Stimulated activated naive CD4-positive, alpha-beta T cell (primary cell): ENCODE results near the gene WDR47.
"Not testable (repeated sequence)": the region's sequence is repeated elsewhere in the genome, so short reads cannot be mapped to it uniquely, and the experiment has no call there.

ENCODE experiments used
- DNase-seq, 6 experiments: peaks; one replicate each; lab custom pipeline; 2025; lab: John Stamatoyannopoulos, UW

The WDR47 gene

DNA sequence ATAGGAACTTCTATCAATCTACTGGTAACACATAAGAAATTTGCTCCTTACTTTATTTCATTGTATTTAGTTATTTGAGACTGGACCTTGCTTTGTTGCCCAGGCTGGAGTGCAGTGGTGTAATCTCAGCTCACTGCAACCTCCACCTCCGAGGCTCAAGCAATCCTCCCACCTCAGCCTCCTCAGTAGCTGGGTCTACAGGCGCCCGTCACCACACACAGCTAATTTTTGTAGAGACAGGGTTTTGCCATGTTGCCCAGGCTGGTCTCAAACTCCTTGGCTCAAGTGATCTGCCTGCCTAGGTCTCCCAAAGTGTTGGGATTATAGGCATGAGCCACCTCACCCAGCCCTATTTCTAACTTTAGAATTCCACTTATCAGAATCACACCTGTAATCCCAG lies 10.2 kb upstream of the WDR47 start:
- not testable (repeated sequence) for DNase-seq

DNA sequence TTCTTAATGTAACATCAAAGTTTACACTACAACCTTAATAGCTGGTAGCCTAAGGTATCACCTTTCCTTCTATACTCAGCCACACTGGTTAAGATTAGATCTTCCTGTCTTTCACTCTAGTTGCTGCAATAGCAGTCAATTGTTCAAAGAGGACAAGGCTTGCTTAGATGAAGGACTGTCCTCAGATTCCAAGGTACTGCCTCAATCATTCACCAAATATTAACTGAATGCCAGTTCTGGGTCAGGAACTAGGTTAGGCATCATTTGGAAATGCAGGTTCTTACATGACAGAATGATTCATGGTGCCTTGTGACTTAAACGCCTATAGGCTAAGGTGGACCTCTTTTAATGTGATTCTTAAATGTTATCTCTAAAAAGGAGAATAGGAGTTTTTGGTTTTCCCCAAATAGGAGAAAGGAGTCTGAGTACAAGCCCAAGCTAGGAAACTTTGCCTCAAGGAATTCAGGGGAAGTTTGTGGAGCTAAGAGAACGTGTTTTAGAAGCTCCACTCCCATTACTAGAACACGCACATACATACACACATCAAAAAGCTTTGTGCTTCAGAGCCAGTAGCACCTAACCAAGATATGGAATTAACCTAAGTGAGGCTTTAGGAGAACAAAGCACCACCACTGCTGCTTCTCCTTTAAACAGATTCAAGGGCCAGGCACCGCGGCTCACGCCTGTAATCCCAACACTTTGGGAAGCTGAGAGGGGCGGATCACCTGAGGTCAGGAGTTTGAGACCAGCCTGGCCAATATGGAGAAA lies 8.5 kb upstream of the WDR47 start:
- no peak for DNase-seq

DNA sequence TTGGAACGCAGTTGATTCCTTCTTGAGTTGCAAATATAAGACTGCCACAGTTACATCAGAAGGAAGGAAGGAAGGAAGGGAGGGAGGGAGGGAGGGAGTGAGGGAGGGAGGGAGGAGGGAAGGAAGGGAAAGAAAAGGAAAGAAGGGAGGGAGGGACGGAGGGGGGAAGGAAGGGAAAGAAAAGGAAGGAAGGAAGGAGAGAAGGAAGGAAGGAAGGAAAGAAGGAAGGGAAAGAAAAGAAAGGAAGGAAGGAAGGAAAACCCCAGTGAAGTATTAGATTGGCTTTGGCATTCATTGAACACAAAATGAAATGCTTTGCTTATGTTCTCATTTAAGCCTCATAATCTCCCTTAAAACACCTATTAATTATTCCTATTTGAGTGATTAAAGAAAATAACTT lies 6.4 kb upstream of the WDR47 start:
- no peak for DNase-seq

DNA sequence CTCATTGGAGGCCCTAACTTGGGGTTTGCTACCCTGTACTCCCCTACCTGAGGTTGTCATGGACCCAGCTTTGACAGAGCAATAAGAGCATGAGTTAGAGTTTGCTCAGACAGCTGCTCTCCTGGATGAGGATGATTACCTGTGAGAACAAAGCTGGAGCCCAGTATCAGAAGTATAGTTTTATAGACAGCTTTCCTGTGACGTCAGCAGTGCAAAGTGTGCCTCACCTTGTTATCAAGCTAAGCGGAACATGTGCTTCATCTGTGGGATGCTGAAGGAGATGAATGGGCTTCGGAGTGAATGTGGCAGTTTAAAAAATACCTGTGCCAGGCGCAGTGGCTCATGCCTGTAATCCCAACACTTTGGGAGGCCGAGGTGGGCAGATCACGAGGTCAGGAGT lies 5.4 kb upstream of the WDR47 start:
- DNase-seq: no peak

DNA sequence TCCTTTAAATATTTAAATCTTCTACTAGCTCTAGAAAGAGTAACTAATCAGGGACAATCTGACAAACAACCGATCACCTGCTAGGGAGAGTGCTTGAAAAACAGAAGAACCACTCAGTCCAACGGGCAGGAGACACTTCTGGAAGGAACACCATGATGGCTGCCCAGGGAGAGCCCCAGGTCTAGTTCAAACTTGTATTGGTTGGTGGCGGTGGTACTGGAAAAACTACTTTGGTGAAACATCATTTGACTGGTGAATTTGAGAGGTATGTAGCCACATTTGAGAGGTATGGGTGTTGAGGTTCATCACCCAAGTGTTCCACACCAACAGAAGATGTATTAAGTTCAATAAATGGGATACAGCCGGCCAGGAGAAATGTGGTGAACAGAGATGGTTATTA lies 4.8 kb upstream of the WDR47 start:
- DNase-seq: no peak

DNA sequence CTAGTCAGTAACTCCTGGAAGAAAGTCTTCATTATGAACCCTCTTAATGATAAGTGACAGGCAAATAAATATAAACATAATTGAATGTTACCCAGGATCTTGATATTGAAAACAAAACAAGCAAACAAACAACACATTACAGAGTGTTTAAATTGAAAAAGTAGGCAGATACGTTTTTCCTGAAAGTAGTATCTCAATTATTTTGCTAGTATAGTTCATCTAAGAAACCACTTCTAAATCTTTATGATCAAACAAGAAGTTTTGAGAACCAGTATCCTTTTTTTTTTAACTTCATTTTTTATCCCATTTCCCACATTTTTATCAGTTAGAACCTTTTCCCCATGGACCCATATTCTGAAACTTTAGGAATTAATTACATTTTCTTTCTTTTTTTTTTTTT lies 3.7 kb upstream of the WDR47 start:
- no peak for DNase-seq

DNA sequence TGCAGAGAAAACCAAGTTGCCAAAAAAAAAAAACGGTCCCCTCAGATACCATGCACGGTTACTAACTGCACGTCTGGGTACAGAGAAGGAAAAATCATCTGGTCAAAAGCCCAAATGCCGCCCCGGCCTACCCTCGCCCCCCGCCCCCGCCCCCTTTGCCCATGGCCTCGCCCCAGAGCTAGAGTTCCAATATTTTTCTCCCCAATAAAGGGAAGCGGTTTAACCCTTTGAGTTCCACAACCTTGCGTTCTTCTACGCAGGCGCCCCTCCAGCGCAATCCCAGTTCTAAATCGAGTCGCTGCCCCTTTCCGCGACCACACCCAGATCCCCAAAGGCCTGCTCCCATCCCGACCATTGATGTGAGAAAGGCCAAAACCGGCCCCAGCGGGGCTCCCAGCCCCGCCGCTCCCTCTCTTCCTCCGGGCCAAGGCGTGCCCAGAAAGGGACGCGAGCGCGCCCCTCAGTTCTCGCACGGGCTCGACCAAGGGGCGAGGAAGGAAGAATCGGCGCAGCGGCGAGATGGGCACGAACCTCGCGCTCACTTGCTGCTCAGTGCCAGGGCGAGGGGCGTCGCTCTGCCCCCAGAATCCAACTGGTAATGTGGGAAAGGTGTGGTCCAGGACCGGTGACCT lies 797 bp downstream of the WDR47 start:
- DNase-seq: peak in 2 of 6 experiments; percentile 18 to 27

DNA sequence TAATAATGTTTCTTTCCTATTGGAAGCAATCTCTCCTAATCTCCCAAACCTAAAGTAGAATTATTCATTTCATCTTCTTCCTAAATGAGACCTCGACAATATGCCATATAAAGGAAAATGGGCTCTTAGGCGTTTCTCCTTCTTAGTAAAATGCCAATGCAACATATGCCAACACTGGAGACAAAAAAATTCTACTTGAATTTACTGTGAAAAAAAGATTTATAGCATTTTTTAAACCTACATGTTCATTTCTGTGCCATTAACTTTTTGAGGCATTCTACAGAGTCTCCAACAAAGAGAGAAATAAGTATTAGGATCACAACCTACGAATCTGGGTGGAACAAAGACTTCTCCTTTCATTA lies 1.3 kb downstream of the WDR47 start:
- no peak for DNase-seq

DNA sequence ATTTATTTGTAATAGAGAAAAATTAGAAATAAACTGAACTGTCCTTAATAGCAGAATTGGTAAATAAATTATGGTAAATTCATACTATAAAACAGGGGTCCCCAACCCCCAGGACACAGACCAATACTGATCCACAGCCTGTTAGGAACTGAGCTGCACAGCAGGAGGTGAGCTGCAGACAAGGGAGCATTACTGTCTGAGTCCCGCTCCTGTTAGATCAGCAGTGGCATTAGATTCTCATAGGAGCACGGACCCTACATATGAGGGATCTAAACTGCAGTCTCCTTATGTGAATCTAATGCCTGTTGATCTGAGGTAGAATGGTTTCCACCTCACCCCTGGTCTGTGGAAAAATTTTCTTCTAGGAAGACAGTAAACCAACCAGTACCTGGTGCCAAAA lies 7.5 kb downstream of the WDR47 start:
- no peak for DNase-seq

DNA sequence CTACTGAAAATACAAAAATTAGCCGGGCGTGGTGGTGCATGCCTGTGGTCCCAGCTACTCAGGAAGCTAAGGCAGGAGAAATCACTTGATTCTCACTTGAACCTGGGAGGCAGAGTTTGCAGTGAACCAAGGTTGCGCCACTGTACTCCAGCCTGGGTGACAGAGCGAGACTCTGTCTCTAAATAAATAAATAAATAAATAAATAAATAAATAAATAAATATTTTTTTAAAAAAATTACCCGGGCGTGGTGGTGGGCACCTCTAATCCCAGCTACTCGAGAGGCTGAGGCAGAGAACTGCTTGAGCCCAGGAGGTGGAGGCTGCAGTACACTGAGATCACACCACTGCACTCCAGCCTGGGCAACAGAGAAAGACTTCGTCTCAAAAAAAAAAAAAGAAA lies 12.4 kb downstream of the WDR47 start:
- not testable (repeated sequence) for DNase-seq

DNA sequence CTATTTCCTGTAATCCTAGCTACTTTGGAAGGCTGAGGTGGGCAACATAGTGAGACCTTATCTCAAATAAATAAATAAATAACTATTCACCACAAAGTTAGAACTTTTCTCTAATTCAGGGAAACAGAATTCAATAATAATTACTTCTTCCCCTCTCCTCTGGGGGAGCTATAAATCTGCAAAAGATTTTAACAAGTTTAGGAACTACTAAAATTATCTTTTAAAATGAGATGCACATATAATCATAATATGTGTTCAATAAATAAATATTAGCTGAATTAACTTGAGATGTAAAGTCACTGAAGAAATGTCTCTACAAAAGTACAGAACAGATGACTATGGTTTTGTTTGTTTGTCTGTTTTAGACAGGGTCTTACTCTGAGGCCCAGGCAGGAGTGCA lies 14.1 kb downstream of the WDR47 start:
- peak in 1 of 6 experiments; percentile 4 for DNase-seq

DNA sequence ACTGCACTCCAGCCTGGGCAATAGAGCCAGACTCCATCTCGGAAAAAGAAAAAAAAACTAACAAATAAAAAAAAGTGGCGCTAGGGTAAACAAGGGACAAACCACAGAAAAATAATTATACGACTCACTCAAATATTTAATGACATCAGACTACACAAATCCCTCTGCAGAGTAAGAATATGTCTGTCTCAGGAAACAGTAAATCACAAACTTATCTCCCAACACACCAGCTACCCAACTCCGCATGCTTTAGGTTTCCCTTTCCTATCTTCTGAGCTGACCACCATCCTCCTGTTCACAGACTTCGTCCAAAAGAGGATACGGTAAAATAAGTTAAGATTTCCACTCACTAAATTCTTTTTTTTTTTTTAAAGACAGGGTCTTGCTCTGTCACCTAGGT lies 16.2 kb downstream of the WDR47 start:
- DNase-seq: no peak

DNA sequence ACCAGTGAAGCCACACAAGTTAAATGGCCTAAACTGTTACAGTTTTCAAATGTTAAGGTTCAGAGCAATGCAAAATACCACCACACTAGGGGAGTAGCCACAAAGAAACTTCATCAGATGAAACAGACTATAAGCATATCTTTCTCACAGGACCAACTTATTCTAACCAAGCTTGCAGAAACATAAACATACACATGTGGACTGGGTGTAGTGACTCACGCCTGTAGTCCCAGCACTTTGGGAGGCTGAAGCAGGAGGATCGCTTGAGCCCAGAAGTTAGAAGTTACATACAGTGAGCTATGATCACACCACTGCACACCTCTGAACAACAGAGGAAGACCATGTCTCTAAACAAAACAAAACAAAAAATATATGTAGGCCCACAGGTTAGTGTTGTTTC lies 17.3 kb downstream of the WDR47 start:
- no peak for DNase-seq

DNA sequence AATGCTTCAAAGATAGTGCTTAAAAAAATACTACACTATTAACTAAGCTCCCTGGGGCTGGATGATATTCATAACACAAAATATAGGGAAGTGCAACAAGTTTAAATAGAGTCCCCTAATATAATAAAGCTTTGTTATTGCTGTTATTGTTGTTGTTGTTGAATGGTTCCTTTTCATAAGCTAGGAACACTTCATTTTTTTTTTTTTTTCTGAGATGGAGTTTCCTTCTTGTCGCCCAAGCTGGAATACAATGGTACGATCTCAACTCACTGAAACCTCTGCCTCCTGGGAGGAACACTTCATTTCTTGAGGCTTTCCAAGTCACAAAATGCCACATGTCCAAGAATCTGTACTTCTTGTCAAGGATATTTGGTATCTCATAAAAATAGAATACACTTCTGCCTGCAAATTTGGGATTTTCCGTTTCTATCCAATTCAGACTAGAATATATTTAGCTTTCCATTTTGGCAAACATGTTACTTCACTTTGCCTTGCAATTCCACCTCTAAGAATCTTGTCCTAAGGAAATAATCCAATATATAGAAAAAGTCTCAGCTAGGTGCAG lies 21.1 kb downstream of the WDR47 start:
- DNase-seq: no peak

DNA sequence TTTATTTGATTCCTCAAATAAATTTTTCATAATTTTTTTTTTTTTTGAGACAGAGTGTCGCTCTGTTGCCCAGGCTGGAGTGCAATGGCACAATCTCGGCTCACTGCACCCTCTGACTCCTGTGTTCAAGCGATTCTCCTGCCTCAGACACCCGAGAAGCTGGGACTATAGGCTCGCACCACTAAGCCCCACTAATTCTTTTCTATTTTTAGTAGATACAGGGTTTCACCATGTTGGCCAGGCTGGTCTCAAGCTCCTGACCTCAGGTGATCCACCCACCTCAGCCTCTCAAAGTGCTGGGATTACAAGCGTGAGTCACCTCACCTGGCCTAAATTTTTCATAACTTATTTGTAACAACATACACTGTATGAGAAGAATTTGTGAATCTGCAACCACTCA lies 24.2 kb downstream of the WDR47 start:
- DNase-seq: not testable (repeated sequence)

DNA sequence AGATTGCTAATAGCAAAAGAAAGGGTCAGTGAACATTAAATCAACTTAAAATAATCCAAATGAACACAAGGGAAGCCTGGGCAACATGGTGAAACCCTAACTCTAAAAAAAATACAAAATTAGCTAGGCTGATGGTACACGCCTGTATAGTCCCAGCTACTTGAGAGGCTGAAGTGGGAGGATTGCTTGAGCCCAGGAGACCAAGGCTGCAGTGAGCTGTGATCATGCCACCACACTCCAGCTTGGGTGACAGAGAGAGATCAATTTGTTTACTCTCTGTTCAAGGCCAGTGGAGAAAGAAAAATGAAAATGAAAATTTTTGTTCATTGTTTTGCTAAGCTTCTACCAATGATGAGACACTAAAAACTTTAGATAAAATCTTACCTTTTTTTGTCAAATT lies 24.8 kb downstream of the WDR47 start:
- DNase-seq: no peak

DNA sequence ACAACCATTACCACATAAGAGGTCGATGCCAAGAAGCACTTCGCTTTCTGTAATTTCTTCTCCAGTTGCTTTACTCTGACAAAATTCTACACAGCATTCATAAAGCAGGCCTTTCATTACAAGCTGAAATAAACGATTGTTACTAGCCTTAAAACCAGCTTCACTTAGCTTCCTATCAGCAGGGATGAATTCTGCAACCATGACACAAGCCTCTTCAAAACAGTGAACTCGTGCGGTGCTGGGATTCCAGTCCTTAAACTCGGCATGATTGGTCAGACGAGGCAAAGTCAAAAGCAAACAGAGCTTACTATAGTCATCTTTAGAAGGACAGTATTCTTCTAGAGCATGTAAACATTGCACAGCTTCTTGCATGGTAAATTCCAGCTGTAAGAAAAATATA lies 30.6 kb downstream of the WDR47 start:
- no peak for DNase-seq

DNA sequence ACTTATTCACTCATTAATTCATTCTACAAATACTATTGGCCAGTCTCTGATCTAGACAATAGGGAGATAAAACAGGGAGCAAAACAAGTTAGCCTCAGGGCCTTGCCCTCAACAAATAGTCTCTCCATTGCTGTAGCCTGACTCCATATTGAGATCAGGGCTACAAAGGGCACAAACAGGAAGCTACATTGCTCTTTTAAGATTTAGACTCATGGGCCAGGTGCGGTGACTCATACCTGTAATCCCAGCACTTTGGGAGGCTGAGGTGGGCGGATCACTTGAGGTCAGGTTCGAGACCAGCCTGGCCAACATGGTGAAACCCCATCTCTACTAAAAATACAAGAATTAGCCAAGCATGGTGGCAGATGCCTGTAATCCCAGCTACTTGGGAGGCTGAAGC lies 45.3 kb downstream of the WDR47 start:
- DNase-seq: not testable (repeated sequence)

DNA sequence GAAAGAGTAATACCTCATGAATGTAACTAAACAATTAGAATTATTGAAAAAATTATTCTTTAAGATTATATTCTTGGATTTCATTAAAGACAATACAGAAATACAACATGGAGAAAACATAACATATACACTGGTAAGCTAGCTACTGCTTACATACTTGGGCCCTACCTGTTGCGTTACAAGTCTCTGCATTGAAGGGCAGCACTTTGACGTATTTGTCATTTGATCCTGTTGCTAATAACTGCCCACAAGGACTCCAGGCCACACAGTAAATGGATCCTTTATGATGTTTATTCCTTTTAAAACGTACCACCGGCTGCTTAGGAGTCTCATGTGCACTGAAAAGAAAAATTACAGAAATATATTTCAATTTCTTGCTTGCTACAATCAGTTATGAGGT lies 58.8 kb downstream of the WDR47 start:
- no peak for DNase-seq

DNA sequence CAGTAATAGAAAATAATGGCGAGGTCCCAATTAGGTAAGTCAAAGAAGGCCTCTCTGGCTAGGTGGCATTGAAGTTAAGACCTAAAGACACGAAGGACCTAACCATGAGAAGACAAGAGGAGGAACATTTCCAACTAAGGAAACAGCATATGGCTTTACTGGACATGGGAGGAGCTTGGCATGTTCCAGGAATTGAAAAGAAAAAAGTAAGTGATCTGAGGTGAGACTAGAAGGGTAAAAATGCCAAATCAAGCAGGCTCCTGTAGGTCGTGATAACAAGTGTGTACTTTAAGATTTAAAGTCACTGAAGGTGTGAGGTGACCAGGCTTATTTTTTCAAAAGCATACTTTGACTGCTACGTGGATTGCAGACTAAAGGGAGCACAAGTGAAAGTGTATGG lies 65.2 kb downstream of the WDR47 start:
- DNase-seq: no peak

DNA sequence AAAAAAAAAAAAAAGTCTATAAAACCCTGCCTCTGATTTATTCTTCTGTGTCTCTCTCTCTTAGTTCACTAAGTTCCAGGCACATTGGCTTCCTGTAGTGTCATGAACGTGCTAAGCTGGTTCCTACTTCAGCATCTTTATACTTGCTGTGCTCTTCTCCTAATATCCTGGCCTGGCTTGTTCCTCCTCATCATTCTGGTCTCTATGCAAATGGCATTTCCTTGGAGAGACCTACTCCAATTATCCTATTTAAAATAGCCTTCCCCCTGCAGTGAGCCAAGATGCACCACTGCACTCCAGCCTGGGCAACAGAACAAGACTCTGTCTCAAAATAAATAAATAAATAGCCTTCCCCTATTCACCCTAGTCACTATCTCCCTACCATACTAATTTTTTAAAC lies 69.0 kb downstream of the WDR47 start:
- DNase-seq: no peak

DNA sequence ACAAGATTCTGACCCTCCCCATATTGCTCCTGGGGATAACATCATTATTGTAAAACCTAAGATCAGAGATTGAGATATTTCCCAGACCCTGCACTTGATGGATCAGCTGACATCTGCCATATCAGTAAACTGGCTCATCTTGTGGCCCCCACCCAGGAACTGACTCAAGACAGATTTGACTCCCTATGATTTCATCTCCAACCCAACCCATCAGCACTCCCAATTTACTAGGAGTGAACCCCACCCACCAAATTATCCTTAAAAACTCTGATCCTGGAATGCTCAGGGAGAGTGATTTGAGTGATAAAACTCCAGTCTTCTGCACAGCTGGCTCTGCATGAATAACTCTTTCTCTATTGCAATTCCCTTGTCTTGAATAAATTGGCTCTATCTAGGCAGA lies 72.6 kb downstream of the WDR47 start:
- DNase-seq: no peak

DNA sequence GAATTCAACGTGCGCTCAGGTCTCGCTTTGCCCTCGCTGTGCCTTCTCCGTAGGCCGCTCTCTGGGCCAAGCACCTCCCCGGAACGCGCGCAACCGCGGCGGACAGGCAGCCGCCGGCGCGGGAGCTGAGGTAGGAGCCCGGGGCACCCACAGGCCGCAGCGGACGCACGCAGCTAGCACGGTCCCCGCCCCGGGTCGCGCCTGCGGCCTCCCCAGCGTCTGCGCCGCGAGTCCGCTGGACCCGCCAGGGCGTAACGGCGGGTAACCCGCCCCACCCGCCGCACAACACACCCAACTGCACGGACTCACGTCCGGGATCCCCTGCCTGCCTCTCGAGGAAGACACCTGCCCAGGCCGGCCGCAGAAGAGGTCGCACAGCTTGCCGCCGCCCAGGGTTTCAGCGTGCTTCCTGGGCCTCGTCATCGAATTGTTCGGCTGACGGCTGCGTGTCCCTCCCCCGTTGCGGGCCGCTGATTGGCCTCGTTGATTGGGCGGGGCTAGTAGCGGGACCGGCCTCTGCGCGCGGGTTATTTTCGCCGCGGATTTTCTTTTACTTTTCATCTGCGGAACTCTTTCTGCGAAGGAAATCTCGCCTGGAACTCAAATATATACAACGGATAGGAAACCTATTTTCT lies 78.7 kb downstream of the WDR47 start, which contains the start of gene CLCC1:
Gene CLCC1 (minus strand): TSS at position 433 of the 635 bp plus-strand sequence. CDS start 13,047 bp downstream, outside the sequence.
- DNase-seq: peak; percentile 82 to 90 (median 88)
